Ovary (tissue), 3 donors: ENCODE results near the gene PRMT3.

Experiments
- CTCF ChIP-seq, 3 donors: fragments of 450-650 bp in 2 of 3; fragments of 200-600 bp in 1 of 3; IDR thresholded peaks; one replicate each; pipeline versions ENCODE4 v1.5.1 to v1.8.0; 2016 to 2022; ENCODE audit warnings: antibody characterized with exemption in 3 of 3, mild to moderate bottlenecking in 1 of 3
- POLR2A ChIP-seq: fragments of 450-650 bp; IDR thresholded peaks from one replicate; pipeline ENCODE4 v1.6.1; 2017; ENCODE audit warnings: antibody characterized with exemption, mild to moderate bottlenecking, moderate library complexity
- donor health status: DM: no; HTN: no; CAD: no.

GRCh38 chr11:20368438-20368837 is 19.1 kb upstream of the PRMT3 start:
- no peak for TF ChIP-seq CTCF (IDR thresholded peaks at IDR 0.05)
- TF ChIP-seq POLR2A = no peak
